COLO668 (cell line): ENCODE data around the gene PRRC1.
A peak's percentile ranks its signal among the peaks of the same experiment; 100 is the strongest.
"Not testable (repeated sequence)": the region's sequence is repeated elsewhere in the genome, so short reads cannot be mapped to it uniquely, and the experiment has no call there.

Experiments used
- DNase-seq: peaks from one replicate; lab custom pipeline; 2025; ENCODE audit not compliant: unreplicated experiment; lab: John Stamatoyannopoulos, UW

The PRRC1 gene

DNA sequence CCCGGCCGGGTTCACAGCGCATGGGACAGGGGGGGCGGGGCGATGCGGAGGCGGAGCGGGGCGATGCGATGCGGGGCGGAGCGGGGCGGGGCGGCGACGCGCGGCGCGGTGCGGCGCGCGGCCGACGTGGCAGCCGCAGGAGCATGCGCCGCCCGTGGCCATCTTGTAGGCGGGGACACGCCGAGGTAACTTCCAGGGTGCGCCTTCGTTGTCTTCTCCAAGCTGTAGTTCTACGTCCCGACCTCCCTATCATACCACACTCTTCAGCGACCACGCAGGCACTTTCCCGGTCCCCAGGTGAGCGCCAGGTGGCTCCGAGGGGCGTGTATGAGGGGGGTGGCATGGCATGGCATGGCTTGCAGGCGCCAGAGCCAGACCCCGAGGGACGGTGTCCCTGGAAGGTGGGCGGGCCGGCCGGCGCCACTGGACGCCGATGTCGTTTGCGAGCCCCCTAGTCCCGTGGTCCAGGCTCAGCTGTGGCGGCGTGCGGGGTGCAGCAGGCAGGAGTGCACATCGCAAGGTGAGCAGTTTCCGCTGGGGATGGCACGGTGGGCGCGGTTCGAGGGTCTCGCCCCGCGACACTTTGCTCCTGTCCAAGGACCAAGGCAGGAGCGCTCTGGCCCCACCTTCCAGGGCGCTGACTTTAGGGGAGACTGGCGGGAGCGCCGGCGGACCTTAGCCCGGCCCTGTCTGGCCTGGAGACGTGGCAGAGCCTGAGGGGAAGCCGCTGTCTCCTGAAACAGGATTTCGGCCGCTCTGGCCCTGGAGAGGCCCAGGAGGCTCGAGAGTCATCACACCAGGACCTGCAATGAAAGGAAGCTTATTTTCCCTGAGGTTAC is at the start of gene PRRC1:
PRRC1 (plus strand) TSS at position 161 of the 839 bp plus-strand sequence. CDS start 5,840 bp downstream, outside the sequence.
- DNase-seq: peak; percentile 78

DNA sequence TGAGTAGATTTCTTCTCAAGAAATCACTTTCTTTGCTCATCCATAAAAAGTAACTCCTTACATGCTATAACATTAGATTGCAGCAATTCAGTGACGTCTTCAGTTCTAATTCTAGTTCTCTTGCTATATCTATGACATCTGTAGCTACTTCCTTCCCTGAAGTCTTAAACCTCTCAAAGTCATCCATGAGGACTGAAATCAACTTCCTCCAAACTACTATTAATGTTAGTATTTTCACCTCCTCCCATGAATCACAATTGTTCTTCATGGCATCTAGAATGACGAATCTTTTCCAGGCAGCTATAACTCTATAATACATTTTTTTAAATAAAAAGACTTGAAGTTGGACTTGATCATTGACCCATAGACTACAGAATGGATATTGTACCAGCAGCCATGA is 46.2 kb upstream of the PRRC1 start:
- no peak for DNase-seq

DNA sequence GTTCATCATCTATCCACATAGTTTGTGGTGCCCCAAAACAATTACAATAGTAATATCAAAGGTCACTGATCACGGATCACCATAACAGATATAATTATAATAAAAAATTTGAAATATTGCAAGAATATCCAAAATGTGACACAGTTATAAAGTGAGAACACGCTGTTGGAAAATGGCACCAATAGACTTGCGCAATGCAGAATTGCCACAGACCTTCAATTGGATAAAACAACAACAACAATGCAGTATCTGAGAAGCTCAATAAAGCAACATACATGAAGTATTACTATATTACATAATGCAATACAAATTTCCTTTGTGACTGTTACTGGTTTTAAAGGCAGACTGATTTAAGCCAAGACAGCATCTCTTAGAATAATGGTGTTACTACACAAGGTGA is 44.7 kb upstream of the PRRC1 start:
- DNase-seq: no peak

DNA sequence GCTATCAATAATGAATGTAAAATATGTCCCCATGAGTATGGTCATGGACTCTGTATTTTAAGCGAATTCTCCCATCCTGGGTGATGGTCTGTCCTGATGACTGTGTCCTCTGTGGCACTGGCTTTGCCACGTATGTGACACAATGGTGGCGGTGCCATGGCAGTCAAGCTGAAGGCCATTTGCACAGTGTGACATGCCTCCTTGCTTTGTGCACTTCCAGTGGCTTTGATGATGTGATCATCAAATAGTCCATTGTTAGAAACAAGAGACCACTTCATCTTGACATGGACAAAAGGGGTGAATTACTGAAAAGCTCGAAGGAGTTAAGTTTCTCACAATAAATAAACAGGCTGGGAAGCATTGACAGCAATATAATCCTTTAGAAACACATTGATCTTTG is 31.0 kb upstream of the PRRC1 start:
- DNase-seq: no peak

DNA sequence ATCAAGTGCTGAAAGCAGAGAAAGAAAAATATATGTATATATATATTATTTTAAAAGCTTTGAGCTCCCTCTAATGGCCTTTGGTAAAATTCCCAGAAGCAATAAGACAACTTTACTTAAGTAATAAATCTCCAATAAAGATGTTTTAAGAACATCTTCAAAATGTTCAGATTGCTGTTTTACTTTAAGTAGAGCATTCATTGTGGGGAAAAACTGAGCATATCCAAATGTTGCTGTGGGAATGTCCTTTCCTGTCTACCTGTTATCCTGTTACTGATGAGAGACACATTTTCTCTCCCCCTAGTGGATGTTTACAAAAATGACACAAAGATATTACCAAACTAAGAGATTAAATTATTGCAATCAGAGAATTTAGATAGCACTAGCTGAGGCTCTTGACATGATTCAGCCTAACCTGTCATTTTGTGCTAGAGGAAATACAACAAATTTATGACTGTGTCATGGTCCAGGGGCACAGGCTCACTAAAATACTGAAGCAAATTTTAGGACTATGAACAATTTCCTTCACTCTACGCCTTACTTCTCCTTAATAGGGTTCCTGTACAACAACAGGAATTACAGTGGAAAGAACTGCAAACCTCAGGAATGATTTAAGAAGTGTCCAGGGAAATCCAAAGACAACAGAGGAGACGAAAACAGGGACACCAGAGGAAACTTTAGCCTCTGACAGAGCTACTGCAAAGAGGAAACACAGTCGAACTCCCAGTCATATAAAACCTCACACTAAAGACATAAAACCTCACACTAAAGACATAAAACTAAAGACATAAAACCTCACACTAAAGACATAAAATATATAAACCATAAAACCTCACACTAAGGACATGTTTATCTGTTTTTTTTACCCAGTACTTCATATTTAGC is 24.3 kb upstream of the PRRC1 start:
- DNase-seq: no peak

DNA sequence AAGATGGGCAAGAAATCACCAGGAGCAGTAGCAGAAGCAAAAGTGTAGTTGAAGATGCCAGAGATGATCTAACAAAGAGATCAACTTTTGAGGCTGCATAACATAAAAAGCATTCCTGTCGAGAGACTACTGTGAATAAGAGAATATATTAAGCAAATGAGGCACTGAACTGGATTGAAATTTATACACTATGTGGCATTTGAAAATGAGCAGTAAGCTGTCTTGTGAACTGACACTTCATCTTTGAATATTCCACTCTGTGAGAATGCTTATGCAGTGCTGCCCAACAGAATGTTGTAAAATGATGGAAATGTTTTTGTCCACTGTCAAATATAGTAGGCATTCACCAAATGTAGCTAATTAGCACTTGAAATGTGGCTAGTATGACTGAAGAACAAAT is 18.9 kb upstream of the PRRC1 start:
- no peak for DNase-seq

DNA sequence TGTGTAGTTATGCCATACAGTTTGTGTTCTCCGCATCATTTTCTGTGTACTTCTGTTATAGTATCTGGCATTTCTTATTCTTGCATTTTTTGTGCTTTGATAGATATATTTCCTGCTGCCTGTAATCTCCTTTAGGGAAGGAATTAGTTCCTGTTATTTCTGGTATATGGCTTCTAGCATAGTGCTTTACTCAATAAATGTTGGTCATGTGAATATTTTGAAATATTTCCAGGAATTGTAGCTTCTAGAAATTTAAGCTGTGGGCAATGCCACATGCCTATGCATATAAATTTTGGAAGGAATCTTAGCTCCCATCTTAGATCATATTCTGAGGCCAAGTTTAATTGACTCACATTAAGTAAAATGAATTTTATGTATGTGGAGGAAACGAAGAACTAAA is 11.5 kb upstream of the PRRC1 start:
- DNase-seq: no peak

DNA sequence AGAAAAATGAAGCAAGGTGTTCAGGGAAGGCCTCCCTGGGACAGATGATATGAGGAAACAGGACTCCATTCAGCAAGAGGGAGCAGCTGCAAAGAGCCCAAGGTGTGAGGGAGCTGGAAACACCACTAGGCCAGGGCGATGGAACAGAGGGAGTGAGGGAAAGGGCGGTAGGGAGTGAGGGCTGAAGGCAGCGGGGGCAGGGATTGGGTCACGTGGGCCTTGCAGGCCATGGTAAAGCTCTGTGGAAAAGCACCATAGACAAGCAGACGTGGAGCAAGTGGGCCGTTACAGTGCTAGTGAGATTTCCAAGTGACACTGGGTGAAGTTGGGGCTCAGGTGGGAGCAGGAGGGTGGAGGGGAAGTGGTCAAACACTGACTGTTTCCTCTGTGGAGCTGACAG is 10.8 kb upstream of the PRRC1 start:
- DNase-seq: no peak

DNA sequence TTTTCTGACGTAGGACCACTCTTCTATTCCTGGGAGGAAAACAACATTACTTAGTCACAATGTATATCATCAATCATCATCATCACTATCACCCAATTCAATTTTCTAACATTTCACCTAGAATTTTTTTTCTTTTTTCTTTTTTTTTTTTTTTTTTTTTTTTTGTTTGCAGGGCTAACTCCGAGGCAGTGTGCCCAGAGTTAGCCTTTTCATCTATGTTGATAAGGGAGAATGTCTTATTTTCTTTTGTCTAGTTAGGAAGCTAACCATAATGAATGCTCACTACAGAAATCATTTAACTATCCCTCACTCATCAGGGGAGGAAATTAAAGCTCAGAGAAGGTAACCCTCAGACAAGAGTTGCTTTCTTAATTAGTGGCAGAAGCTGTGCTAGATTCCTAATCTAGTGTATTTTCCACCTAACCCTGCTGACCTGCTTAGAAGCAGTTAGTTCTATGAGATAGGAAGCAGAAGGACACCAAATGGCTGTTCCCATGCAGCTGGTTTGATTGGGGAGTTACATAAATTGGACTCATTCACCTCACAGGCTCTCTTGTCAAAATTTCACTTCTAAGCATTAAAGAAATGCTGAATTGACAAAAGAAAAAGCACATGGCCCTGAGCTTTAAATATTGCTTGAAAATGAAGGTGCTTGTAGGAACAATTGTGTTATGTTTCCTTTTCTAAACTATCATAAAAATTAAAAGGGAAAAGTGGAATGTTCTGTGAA is 8.6 kb upstream of the PRRC1 start:
- no peak for DNase-seq

DNA sequence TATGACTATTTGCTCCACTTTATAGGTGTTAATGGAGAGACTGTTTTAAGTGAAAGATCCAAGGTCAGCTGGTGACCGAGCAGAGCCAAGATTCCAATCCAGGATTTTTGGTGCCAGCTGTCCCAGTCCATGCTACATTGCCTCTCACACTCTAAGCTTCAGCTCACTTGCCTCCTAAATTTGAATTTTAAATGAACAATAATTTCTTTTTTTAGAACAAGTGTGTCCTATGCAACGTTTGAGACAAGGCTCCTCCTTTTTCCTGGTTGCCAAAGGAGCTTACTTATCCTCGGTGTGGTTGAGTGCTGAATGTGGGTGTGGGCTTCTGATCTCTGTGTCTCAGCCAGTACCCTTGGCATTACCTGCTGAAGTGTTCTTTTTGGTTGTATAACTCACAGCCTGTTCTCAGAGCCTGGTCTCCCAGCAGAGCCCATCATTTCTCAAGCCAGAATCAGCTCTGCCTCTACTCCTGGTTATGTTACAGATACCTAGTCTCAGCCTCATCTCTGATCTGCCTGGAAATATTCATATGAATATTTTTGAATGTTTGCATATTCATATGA is 4.0 kb upstream of the PRRC1 start:
- no peak for DNase-seq

DNA sequence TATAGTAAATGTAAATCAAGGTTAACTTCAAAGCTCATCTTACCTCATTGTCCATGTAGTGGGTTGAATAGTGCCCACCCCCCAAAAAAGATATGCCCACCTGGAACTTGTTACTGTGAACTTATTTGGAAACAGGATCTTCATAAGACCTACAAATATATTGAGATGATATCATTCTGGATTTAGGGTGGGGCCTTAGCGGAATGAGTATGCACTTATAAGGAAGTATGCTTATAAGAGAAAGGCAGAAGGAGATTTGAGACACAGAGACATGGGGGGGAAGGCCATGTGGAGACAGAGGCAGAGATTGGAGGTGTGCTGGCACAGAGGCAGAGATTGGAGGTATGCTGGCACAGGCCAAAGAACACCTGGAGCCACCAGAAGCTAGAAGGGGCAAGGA is 2.6 kb upstream of the PRRC1 start:
- DNase-seq: no peak

DNA sequence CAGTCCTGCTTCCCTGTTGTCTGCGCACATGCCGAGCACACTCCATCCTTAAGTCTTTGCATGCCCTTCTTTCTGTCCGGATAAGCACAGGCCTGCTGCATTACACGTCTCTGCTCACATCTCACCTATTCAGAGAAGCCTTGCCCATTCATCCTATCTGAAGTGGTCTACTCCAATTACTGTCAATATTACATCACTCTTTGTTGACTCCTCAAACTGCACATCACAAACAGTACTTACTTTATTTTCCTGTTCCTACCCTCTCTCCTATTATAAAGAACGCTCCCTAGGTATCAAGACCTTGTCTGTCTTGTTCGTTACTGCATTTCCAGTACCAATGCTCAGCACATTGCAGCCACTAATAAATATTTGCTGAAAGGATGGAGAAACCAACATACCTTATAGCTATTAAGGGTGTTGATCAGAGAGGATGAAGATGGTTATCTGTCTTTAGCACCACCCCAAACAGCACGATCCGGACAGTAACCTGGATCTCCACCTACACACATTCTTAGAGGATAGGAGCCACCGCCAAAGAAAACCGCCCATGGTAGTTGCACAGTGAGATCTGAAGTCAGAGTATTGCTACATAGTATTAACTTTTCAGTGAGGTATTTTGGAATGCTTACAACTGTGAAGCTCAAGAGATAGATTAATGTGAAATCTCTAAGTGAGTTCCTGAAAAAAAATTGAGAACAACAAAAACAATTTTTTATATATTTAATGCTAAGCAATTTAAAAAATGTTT is 1.6 kb upstream of the PRRC1 start:
- peak; percentile 22 for DNase-seq

DNA sequence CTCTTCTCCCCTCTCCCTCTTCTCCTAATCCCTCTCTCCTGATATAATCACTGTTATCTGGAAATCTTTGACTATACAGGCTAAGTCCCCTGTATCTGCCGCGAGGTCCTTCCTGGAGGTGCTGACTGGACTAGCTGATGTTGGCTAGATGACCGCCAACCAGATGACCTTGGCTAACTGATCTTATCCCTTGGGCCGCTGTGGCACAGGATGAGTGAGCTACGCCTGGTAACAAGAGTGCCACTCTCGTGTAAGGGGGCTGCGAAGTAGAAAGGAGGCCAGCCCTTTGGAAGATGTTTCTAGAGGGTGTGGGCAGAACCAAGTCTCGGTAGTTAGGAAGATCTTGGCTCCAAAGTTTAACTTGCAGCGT is 345 bp upstream of the PRRC1 start:
- DNase-seq: no peak

DNA sequence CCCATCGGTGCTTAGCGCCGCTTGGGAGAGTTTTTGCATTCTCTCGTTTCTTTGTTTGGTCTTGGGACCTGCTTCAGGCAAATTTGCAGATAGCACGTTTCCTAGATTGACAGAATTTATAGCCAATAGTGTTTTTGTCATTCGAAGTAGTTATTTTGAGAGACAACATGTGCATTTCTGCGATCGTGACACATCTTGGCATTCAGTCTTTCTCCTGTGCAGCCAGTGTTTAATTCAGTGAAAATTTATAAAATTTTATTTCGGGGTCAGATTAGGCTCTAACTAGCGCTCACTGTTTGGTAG is 830 bp downstream of the PRRC1 start:
- DNase-seq: no peak

DNA sequence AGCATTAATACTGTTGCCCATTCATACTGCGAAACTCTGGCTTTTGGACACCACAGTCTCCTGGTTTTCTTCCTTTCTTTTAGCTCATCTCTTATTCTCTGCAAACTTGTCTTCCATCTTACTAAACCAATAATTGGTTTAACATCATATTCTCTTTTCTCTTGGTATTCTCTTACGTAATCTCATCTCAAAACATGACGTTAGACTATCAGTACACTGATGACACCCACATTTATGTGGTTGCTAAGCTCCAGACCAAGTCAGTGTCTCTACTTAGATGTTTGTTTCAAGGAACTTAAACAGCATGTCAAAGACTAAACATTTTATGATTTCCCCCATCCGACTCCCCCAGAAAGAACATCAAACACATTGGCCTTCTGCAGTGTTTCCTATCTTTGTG is 2.1 kb downstream of the PRRC1 start:
- no peak for DNase-seq

DNA sequence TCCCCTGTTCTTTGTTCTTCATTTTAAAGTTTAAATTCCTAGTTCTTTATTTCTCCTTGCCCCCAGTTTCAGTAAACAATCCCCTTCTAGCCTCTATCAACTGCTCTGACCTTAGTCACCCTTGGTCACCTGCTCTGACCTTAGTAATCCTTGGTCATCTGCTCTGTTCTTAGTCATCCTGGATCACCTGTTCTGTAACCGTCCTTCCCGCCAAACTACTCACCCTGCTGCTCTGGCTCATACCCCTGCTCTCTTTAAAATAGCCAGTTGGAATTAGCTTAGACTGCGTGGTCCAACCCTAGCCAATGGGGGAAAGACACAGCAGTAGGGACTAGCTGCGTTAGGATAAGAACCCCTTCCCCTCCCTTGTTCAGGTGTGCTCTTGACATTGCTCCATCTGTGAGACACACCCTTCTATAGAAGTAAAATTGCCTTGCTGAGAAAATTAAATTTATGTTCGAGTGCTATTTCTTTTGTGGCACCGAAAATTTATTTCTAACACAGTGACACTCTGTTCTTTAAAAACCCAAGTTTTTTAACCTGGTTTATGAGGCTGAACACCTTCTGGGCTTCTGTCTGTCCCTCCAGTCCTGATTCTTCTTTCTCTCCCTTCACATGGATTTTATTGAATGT is 3.8 kb downstream of the PRRC1 start:
- no peak for DNase-seq

DNA sequence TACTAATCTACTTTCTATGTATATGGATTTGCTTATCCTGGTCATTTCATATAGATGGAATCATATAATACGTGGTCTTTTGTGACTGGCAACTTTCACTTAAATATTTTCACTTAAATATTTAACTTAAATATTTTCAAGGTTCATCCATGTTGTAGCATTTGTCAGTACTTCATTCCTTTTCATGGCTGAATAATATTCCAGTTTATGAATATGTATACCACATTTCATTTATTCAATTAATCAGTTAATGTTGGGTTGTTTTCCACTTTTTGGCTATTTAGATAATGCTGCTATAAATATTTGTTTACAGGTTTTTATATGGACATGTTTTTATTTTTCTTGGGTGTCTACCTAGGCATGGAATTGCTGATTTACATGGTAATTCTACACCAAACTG is 7.7 kb downstream of the PRRC1 start:
- DNase-seq: no peak

DNA sequence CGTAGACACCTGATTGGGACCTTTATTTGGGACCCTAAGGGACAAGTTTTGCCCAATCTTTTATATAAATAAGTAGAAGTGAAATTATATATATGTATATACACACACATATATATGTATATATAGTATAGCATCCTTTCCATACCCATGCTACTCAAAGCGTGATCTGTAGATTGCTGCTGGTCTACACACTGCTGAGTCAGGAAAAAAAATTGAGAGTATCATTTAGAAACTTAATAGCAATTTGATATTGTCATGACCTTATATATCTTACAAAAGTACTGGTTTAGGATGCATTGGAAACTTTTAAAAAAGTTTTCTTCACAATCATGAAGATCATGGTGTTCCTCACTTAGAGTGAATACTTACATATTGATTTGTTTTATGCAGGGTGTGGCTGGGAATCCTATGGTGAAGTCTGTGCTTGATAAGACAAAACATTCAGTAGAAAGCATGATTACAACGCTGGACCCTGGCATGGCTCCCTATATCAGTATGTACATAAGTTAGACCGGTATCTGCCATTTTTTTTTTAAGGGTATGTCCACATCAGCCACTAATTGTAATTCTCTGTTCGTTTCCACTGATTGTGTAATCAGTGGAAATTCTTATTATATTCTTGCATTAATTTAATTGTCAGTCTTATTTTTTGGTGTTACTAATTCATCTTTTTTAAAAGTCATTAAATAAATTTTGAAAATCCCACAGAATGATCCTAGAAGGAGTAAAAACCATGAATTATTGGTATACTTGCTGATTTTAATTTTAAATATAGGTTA is 12.7 kb downstream of the PRRC1 start:
- DNase-seq: no peak

DNA sequence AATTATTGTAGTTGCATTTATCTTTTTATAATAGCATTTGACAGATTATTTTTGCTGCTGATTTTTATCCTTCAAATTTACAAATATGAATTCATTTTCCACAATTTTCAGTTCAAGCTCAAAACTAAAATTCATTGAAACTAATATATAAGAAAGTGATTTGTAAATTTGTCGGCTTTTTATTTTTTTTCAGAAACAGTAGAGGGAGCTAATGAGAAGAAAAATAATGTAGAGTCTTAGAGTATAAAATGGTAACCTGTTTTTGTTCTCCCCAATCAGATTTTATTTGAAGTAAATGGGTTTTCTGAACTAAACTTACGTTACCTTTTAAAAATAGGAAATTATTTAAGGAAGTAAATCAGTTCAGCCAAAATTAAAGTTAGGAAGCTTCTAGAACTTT is 19.2 kb downstream of the PRRC1 start:
- DNase-seq: no peak

DNA sequence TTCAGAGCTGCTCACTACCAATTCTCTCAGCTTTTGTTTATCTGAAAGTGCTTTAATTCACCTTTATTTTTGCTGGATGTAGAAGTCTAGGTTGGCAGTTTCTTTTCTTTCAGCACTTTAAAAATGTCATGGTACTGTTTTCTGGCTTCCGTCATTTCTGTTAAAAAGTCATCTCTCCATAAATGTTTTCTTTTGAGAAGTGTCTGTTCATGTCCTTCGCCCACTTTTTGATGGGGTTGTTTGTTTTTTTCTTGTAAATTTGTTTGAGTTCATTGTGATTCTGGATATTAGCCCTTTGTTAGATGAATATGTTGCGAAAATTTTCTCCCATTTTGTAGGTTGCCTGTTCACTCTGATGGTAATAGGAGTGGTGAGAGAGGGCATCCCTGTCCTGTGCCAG is 23.1 kb downstream of the PRRC1 start:
- DNase-seq: not testable (repeated sequence)
